Measurements from ENCODE around the gene PIK3CD.
A peak's percentile ranks its signal among the peaks of the same experiment; 100 is the strongest.
"Not testable (repeated sequence)": the region's sequence is repeated elsewhere in the genome, so short reads cannot be mapped to it uniquely, and the experiment has no call there.

PIK3CD gene

GRCh38 chr1:9621032-9621431, 30.5 kb upstream of the PIK3CD start:
- DNase-seq, result no peak

- no peak for DNase-seq
These were observed 27.4 kb upstream of the PIK3CD start for GRCh38 chr1:9624081-9624480.

GRCh38 chr1:9625030-9625429, 26.5 kb upstream of the PIK3CD start:
- not testable (repeated sequence) for DNase-seq

- DNase-seq, result no peak
These were observed 25.3 kb upstream of the PIK3CD start for GRCh38 chr1:9626201-9626608.

GRCh38 chr1:9628541-9629444, 22.7 kb upstream of the PIK3CD start:
- DNase-seq, result no peak

GRCh38 chr1:9629445-9630201, 21.9 kb upstream of the PIK3CD start:
- peak in 10 of 51 donors; percentile 9 to 30 (median 17) for DNase-seq

- DNase-seq, result no peak
These were observed 21.0 kb upstream of the PIK3CD start for GRCh38 chr1:9630331-9631111.

GRCh38 chr1:9631613-9632012, 19.9 kb upstream of the PIK3CD start:
- DNase-seq, result no peak

GRCh38 chr1:9633493-9633892, 18.0 kb upstream of the PIK3CD start:
- DNase-seq, result no peak

GRCh38 chr1:9634582-9634981, 16.9 kb upstream of the PIK3CD start:
- DNase-seq, result no peak

- DNase-seq, result no peak
These were observed 12.3 kb upstream of the PIK3CD start for GRCh38 chr1:9639227-9639626.

GRCh38 chr1:9643351-9644256, 7.9 kb upstream of the PIK3CD start:
- DNase-seq, result no peak

- DNase-seq, result no peak
These were observed 5.5 kb upstream of the PIK3CD start for GRCh38 chr1:9646037-9646436.

- DNase-seq, result no peak
These were observed 3.4 kb upstream of the PIK3CD start for GRCh38 chr1:9648171-9648570.

- no peak for DNase-seq
These were observed 1.8 kb upstream of the PIK3CD start for GRCh38 chr1:9649769-9650168.

GRCh38 chr1:9651220-9651564, 339 bp upstream of the PIK3CD start:
- no peak for DNase-seq

- DNase-seq, result peak in 2 of 51 donors; percentile 21 to 32
These were observed 1.1 kb downstream of the PIK3CD start for GRCh38 chr1:9652379-9653209.

GRCh38 chr1:9653210-9653490, 1.6 kb downstream of the PIK3CD start:
- no peak for DNase-seq

GRCh38 chr1:9653491-9654050, 2.0 kb downstream of the PIK3CD start:
- DNase-seq, result no peak
